ACC112 (cell line): ENCODE data around the gene FAM240B.

Experiments
- H2AFZ ChIP-seq: fragments of 200-600 bp; sonication (generic); one replicate; pipeline ENCODE4 v1.6.0; 2017; ENCODE audit warnings: antibody characterized with exemption, low read length; ENCODE audit not compliant: unreplicated experiment
- H3K27ac ChIP-seq: fragments of 200-600 bp; sonication (generic); 2 replicates; pipeline ENCODE4 v1.5.1; 2014; ENCODE audit warnings: low read depth, mild to moderate bottlenecking, antibody characterized with exemption, low read length, moderate library complexity
- H3K27me3 ChIP-seq: fragments of 200-600 bp; sonication (generic); 2 replicates; pipeline ENCODE4 v1.6.1; 2014; ENCODE audit warnings: mild to moderate bottlenecking, antibody characterized with exemption, low read length, moderate library complexity, mixed read lengths; ENCODE audit not compliant: insufficient read depth
- H3K36me3 ChIP-seq: fragments of 200-600 bp; sonication (generic); 2 replicates; pipeline ENCODE4 v1.6.1; 2016; ENCODE audit warnings: mild to moderate bottlenecking, antibody characterized with exemption, low read length, moderate library complexity, mixed read lengths; ENCODE audit not compliant: insufficient read depth
- H3K4me1 ChIP-seq: fragments of 200-600 bp; sonication (generic); one replicate; pipeline ENCODE4 v1.6.1; 2016; ENCODE audit warnings: low read length, mixed read lengths; ENCODE audit not compliant: insufficient read depth, unreplicated experiment, control insufficient read depth
- H3K4me3 ChIP-seq: fragments of 200-600 bp; sonication (generic); 2 replicates; pipeline ENCODE4 v1.5.1; 2014; ENCODE audit warnings: mild to moderate bottlenecking, low read depth, low read length
- H3K79me2 ChIP-seq: fragments of 200-600 bp; sonication (generic); one replicate; pipeline ENCODE4 v1.6.0; 2016; ENCODE audit warnings: low read length; ENCODE audit not compliant: control insufficient read depth, unreplicated experiment, insufficient read depth

The FAM240B gene

GRCh38 chr9:38705917-38706316 is 14.0 kb downstream of the FAM240B start:
- Histone ChIP-seq H3K27me3 (no peaks in the 10 kb centered on the region), H3K4me3 (no peak overlapping the region), H2AFZ (no peak overlapping the region), H3K4me1 (no peaks in the 10 kb centered on the region), H3K36me3 (no peaks in the 10 kb centered on the region), H3K79me2 (no peaks in the 10 kb centered on the region), H3K27ac (no peak overlapping the region)

GRCh38 chr9:38700695-38701094 is 19.2 kb downstream of the FAM240B start:
- Histone ChIP-seq H3K79me2 (no peaks in the 10 kb centered on the region), H3K36me3 (no peaks in the 10 kb centered on the region), H3K27me3 (no peaks in the 10 kb centered on the region), H3K4me1 (no peaks in the 10 kb centered on the region), H2AFZ (no peak overlapping the region), H3K4me3 (no peak overlapping the region), H3K27ac (no peak overlapping the region)

GRCh38 chr9:38699337-38699736 is 20.6 kb downstream of the FAM240B start:
- no peak overlapping the region for H3K27ac ChIP-seq
- no peaks in the 10 kb centered on the region for H3K27me3 ChIP-seq
- no peaks in the 10 kb centered on the region for H3K4me1 ChIP-seq
- H3K79me2 ChIP-seq: no peaks in the 10 kb centered on the region
- H3K36me3 ChIP-seq: no peaks in the 10 kb centered on the region
- no peak overlapping the region for H3K4me3 ChIP-seq
- H2AFZ ChIP-seq: no peak overlapping the region

GRCh38 chr9:38697776-38698300 is 22.1 kb downstream of the FAM240B start:
- Histone ChIP-seq H3K79me2 (no peaks in the 10 kb centered on the region), H3K4me3 (no peak overlapping the region), H3K36me3 (no peaks in the 10 kb centered on the region), H3K4me1 (no peaks in the 10 kb centered on the region), H3K27ac (no peak overlapping the region), H2AFZ (no peak overlapping the region), H3K27me3 (no peaks in the 10 kb centered on the region)

- H3K4me3 ChIP-seq: no peak overlapping the region
- H3K4me1 ChIP-seq: no peaks in the 10 kb centered on the region
- no peaks in the 10 kb centered on the region for H3K27me3 ChIP-seq
- no peaks in the 10 kb centered on the region for H3K79me2 ChIP-seq
- no peak overlapping the region for H3K27ac ChIP-seq
- H2AFZ ChIP-seq: no peak overlapping the region
- no peaks in the 10 kb centered on the region for H3K36me3 ChIP-seq
Observed at GRCh38 chr9:38696999-38697398, 22.9 kb downstream of the FAM240B start.

- H3K27me3 ChIP-seq: no peaks in the 10 kb centered on the region
- no peaks in the 10 kb centered on the region for H3K79me2 ChIP-seq
- no peak overlapping the region for H2AFZ ChIP-seq
- no peak overlapping the region for H3K27ac ChIP-seq
- H3K4me3 ChIP-seq: no peak overlapping the region
- no peaks in the 10 kb centered on the region for H3K4me1 ChIP-seq
- H3K36me3 ChIP-seq: no peaks in the 10 kb centered on the region
Observed at GRCh38 chr9:38694676-38695075, 25.3 kb downstream of the FAM240B start.

GRCh38 chr9:38692707-38693106 is 27.2 kb downstream of the FAM240B start:
- Histone ChIP-seq H3K79me2 (no peaks in the 10 kb centered on the region), H3K27me3 (no peaks in the 10 kb centered on the region), H3K36me3 (no peaks in the 10 kb centered on the region), H3K4me1 (no peaks in the 10 kb centered on the region), H3K4me3 (no peak overlapping the region), H3K27ac (no peak overlapping the region), H2AFZ (no peak overlapping the region)

GRCh38 chr9:38690574-38690973 is 29.4 kb downstream of the FAM240B start:
- Histone ChIP-seq H3K27ac (no peak overlapping the region), H3K4me3 (no peak overlapping the region), H3K4me1 (no peaks in the 10 kb centered on the region), H3K27me3 (no peaks in the 10 kb centered on the region), H2AFZ (no peak overlapping the region), H3K36me3 (no peaks in the 10 kb centered on the region), H3K79me2 (no peaks in the 10 kb centered on the region)

- Histone ChIP-seq H3K27ac (no peak overlapping the region), H3K4me1 (no peaks in the 10 kb centered on the region), H2AFZ (no peak overlapping the region), H3K4me3 (no peak overlapping the region), H3K27me3 (no peaks in the 10 kb centered on the region), H3K36me3 (no peaks in the 10 kb centered on the region), H3K79me2 (no peaks in the 10 kb centered on the region)
Observed at GRCh38 chr9:38689678-38690077, 30.3 kb downstream of the FAM240B start.

- no peak overlapping the region for H2AFZ ChIP-seq
- no peak overlapping the region for H3K4me3 ChIP-seq
- H3K36me3 ChIP-seq: no peaks in the 10 kb centered on the region
- H3K27me3 ChIP-seq: no peaks in the 10 kb centered on the region
- H3K4me1 ChIP-seq: peaks cover 4% of the 10 kb centered on the region
- no peaks in the 10 kb centered on the region for H3K79me2 ChIP-seq
- H3K27ac ChIP-seq: no peak overlapping the region
Observed at GRCh38 chr9:38687992-38688391, 31.9 kb downstream of the FAM240B start.

- no peak overlapping the region for H3K4me3 ChIP-seq
- no peaks in the 10 kb centered on the region for H3K79me2 ChIP-seq
- no peaks in the 10 kb centered on the region for H3K36me3 ChIP-seq
- no peaks in the 10 kb centered on the region for H3K27me3 ChIP-seq
- H3K4me1 ChIP-seq: peaks cover 10% of the 10 kb centered on the region
- no peak overlapping the region for H3K27ac ChIP-seq
- H2AFZ ChIP-seq: no peak overlapping the region
Observed at GRCh38 chr9:38687389-38687842, 32.5 kb downstream of the FAM240B start.
